AG09309 (cell line): Measurements from ENCODE around the gene RPL18A.

ENCODE experiments used
- DNase-seq: peaks from one replicate; pipeline ENCODE4 v3.0.0-alpha.2; 2010; ENCODE audit warnings: low read depth
- H3K4me3 ChIP-seq: 2 replicates; pipeline ENCODE4 v1.5.1; 2011; ENCODE audit warnings: mild to moderate bottlenecking, low read depth, low read length, moderate library complexity; ENCODE audit not compliant: control insufficient read depth
- TF ChIP-seq, protein P1 (sequence below): IDR thresholded peaks from 2 replicates; pipeline ENCODE4 v1.5.1; 2011; ENCODE audit warnings: mild to moderate bottlenecking, low read depth, low read length, inconsistent platforms; ENCODE audit not compliant: insufficient read depth, control insufficient read depth; ENCODE audit errors: missing control alignments

The RPL18A gene

DNA sequence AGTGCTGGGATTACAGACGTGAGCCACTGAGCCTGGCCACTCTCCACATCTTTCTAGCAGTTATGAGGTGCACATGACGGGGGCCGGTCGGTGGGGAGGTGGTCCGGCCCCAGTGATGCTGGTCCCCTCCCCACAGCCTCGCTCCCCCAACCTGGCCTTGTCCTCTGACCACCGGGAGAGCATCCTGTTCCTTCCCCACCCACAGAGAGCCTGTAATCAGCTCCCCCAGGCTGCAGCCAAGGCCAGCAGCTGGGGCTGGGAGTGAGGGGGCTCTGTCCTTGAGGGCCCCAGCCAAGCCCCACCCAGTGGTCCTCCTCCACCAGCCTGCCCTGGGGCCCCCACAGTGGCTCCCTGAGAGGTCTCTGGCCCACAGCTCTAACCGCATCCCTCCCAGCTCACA is 35.4 kb upstream of the RPL18A start:
- DNase-seq = no peak
- H3K4me3 ChIP-seq = no peak overlapping the region
- TF ChIP-seq, protein P1, sequence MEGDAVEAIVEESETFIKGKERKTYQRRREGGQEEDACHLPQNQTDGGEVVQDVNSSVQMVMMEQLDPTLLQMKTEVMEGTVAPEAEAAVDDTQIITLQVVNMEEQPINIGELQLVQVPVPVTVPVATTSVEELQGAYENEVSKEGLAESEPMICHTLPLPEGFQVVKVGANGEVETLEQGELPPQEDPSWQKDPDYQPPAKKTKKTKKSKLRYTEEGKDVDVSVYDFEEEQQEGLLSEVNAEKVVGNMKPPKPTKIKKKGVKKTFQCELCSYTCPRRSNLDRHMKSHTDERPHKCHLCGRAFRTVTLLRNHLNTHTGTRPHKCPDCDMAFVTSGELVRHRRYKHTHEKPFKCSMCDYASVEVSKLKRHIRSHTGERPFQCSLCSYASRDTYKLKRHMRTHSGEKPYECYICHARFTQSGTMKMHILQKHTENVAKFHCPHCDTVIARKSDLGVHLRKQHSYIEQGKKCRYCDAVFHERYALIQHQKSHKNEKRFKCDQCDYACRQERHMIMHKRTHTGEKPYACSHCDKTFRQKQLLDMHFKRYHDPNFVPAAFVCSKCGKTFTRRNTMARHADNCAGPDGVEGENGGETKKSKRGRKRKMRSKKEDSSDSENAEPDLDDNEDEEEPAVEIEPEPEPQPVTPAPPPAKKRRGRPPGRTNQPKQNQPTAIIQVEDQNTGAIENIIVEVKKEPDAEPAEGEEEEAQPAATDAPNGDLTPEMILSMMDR = no peak

DNA sequence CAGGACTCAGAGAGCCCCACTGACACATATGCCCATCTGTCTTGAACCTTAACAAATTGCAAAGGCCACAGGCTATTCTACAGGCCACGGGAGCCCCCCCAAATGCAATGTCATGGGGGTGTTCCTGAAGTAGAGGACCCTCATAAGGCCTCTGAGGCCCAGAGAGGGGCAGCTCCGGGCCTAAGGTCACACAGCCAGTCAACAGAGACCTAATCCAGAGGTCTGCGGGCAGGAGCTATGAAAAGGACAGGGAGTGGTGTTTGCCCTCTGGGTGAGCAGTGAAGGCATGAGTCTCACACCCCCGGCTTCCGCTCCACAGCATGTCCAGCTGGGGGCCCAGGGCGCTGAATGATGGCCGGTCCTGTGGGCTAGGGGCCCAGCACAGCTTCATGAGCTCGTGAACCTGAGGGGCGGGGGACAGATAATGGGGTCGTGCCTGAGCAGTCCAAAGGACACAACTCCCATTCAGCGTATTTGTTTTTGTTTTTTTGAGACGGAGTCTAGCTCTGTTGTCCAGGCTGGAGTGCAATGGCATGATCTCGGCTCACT is 33.1 kb upstream of the RPL18A start:
- no peak overlapping the region for H3K4me3 ChIP-seq
- DNase-seq = no peak
- TF ChIP-seq, protein P1 = no peak

DNA sequence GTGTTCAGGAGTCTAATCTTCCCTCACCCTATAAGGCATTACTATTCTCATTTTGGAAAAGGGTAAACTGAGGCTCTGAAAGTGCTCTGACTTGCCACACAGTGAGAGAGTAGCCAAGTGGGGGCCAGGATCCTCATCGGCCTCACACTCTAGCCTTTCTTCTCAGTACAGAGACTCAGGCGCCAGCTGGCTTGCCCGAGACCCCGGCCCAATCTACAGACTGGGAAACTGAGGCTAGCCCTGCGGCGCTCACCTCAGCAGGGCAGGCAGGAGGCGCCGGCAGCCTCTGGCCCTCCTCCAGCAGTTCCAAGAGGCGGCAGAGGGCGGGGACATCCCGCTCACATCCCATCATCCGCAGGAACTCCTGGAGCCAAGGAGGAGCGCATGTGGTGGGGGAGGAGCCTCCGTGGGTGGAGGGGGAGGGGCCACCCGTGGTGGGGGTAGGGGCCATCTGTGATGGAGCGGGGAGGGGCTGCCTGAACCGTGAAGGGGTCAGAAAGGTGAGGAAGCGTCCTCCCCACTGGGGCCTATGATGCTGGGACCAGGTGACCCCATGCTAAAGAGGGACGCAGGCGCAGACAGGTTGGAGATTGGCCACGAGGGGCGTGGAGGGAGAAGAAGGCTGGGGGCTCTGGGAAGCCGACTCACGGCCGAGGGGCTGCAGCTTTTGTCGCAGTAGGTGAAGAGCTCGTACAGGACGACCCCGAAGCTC is 29.7 kb upstream of the RPL18A start:
- TF ChIP-seq, protein P1 = no peak
- no peak overlapping the region for H3K4me3 ChIP-seq
- DNase-seq = no peak

DNA sequence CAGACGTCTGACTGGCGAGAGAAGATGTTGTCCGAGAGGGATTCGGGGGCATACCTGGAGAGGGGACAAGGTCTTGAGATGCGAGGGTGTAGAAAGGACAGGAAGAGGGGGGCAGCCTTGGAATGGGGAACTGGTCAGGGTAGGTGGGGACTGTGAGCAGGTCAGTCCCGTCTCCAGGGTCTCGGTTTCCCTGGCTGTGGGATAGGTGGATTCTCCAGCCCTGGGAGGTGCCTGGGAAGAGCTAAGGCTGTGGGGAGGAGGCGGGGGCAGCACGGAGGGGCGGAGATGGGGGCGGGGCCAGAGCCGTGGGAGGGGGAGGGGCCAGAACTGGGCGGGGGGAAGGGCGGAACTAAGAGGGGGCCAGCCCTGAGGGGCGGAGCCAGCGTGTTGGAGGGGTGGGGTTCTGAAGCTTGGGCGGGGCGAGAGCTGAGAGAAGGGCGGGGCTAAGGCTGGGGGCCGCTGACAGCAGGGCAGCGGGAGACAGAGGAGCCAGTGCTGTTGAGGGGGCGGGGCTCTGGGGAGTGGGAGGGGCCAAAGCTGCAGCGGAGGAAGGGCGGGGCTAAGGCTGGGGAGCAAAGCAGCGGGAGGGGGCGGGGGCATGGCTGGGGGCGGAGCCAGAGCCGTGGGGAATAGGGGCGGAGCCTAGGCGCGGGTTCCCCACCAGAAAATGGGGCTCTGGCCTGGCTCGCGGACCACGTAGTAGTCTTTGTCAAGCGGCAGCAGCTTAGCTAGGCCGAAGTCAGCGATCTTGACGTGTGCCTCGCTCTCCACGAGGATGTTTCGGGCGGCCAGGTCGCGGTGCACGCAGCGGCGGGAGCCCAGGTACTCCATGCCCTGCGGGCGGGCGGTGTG is 28.9 kb upstream of the RPL18A start:
- TF ChIP-seq, protein P1 = no peak
- no peak overlapping the region for H3K4me3 ChIP-seq
- DNase-seq = no peak

DNA sequence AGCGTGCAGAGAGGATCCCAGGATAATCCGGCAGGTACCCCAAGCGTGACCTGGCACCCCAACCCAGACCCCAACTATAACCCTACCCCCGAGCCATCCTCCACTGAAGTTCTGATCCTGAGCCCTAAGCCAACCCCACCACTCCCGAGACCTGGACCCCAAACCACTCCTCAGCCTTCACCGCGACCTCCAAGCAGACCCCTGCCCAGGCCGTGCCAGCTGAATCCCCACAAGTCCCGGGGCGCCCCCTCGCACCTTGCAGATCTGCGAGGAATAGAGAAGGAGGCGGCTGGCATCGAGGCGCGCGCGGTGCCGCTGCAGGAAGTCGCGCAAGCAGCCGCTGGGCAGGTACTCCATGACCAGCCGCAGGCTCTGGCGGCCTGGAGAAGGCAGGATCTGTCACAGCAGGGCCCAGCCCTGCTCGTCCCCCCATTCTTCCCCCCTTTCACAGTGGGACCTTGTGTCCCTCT is 28.3 kb upstream of the RPL18A start:
- DNase-seq = no peak
- TF ChIP-seq, protein P1 = no peak
- H3K4me3 ChIP-seq = no peak overlapping the region

DNA sequence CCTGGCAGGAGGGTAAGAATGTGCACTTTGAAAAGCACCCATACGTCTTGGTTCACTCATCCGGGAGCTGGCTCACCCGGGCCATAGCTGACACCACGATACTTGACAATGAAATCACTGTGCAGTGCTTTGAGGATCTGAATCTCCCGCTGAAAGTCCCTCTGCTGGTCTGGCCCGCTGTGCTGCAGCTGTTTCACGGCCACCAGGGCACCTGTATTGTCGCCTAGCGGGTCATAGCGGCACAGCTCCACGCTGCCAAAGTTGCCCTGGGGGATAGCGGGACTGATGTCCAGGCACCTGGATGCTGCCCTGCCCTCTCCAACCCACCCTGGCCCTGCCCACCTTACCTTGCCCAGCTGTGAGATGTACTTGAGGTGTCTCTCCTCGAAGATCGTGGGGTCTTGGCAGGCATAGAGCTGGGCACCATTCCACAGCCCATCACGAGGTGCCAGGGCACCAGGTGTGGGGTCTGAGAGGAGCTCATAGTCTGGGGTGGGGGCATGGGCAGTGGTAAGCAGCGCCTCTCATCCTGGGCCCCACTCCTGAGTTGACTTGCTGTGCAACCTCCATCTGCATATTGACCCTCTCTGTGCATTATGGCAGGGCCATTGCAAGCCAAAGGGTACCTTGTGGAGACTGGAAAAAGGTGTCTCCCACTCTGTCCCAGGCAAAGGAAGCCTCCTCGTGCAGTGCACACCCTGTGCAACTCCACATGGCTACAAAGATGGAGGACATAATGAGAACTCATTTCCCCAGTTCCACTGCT is 27.1 kb upstream of the RPL18A start:
- no peak overlapping the region for H3K4me3 ChIP-seq
- TF ChIP-seq, protein P1 = no peak
- no peak for DNase-seq
